T-helper 1 cell treated with Interleukin-12 subunit alpha and Interleukin-12 subunit beta and Interleukin-4 antibody, amounts not matched to agents 30 μg/mL and 1 μg/mL, for 36 hours (primary cell): ENCODE measurements around the gene F8A2.
"Not testable (repeated sequence)": the region's sequence is repeated elsewhere in the genome, so short reads cannot be mapped to it uniquely, and the experiment has no call there.

Experiments
- H3K27ac Mint-ChIP-seq: one replicate; pipeline ENCODE4 v1.8.0; 2021; ENCODE audit warnings: mild to moderate bottlenecking, mixed read lengths
- H3K27me3 Mint-ChIP-seq: one replicate; pipeline ENCODE4 v1.8.0; 2021; ENCODE audit warnings: low read depth, mixed read lengths
- H3K36me3 Mint-ChIP-seq: one replicate; pipeline ENCODE4 v1.8.0; 2021; ENCODE audit warnings: low read depth, mixed read lengths
- H3K4me1 Mint-ChIP-seq: one replicate; pipeline ENCODE4 v1.8.0; 2021; ENCODE audit warnings: low read depth, mixed read lengths
- H3K4me3 Mint-ChIP-seq: one replicate; pipeline ENCODE4 v1.8.0; 2021; ENCODE audit warnings: mild to moderate bottlenecking, moderate library complexity, mixed read lengths
- H3K9me3 Mint-ChIP-seq: one replicate; pipeline ENCODE4 v1.8.0; 2021; ENCODE audit warnings: mixed read lengths

The F8A2 gene

DNA sequence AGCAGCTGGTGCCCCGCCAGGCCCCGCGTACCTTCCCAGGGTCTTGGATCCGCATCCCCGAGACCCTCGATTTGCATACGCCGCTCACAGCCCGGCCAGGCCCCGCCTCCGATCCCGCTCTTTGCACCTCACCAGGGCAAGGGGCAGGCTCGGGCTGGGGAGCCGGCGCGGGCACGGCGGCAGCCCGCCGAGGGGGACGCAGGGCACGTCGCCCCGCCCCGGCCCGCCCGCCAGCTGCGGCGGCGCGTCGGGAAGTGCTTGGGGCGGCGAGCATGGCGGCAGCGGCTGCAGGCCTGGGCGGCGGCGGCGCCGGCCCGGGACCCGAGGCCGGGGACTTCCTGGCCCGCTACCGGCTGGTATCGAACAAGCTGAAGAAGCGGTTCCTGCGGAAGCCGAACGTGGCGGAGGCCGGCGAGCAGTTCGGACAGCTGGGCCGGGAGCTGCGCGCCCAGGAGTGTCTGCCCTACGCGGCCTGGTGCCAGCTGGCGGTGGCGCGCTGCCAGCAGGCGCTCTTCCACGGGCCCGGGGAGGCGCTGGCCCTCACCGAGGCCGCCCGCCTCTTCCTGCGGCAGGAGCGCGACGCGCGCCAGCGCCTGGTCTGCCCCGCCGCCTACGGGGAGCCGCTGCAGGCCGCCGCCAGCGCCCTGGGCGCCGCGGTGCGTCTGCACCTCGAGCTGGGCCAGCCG lies at the start of gene F8A2:
Gene F8A2 (plus strand): TSS at position 253 of the 686 bp plus-strand sequence. CDS start 20 bp downstream, at position 273.
- H3K4me1 Mint-ChIP-seq, H3K27ac Mint-ChIP-seq, H3K4me3 Mint-ChIP-seq, H3K9me3 Mint-ChIP-seq, H3K27me3 Mint-ChIP-seq, H3K36me3 Mint-ChIP-seq: not testable (repeated sequence)

DNA sequence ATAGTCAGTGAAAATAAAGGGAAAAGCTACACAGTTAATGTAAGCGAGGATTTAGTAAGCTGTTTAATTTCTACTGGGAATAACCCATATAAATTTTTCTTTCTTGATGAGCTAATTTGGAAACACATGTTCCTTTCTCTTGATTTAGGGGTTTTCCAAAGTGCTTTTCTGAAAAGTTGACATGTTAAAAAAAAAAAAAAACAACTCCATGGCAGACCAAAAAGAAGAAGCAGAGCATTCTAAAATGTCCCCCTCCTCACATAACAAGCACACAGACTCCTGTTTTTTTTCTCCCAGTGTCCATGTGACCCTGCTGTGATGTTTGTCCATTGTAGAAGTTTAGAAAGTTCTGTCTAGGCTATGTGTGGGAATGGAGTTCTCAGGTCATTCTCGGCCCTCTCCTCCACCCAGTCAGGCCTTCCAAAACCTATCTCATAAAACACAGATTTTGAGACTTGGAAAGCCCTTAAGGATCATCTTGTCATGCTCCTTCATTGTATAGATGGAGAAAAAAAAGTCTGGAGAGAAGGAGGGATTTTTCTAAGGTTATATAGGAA lies 48.3 kb upstream of the F8A2 start:
- H3K4me3 Mint-ChIP-seq = no peak overlapping the region
- no peaks in the 10 kb centered on the region for H3K36me3 Mint-ChIP-seq
- peaks cover 3% of the 10 kb centered on the region for H3K4me1 Mint-ChIP-seq
- no peaks in the 10 kb centered on the region for H3K27me3 Mint-ChIP-seq
- no peak overlapping the region for H3K27ac Mint-ChIP-seq
- H3K9me3 Mint-ChIP-seq = no peaks in the 10 kb centered on the region

DNA sequence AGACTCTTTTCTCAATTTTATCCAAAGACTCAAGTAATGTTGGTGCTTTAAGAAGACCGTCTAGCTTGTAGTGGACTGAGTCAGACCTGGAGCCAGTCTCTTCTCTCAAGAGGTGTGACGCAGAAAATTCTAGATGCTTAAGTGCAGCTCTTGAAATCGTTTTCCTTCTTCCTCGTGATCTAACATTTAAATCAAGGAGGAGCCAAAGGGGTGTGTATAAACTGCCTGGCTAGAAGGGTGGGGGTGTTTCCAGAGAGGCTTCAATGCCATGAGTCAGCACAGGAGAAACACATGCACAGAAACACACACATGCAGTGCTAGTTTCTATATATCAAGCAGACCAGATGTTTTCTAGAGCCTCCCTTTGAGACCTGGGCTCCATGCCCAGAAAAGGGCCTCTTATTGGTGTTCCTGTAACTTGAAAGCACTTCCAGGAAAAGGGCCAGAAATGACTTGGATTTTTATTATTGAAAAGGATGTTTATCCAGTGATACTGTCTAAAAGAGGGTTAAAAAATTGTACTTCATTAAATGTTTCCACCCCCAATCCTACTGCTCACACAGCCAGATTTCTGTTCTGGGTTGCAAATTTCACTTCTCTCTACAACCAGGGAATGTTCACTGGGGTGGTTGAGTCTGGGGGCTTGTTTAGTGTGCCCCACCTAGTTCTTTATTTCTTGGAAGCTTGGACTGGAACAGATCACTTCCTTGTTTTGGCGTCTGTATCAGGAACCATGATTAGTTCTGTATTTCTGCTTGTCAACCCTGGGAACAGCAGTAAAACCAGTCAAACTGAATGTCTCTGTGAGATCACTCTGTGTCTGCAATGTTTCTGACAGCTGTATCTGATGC lies 47.2 kb upstream of the F8A2 start, which contains the start of gene CLIC2:
Gene CLIC2 (minus strand): TSS at position 129 of the 851 bp plus-strand sequence. CDS start 187 bp downstream, outside the sequence.
- no peaks in the 10 kb centered on the region for H3K27me3 Mint-ChIP-seq
- no peak within 1 kb of the TSS for H3K27ac Mint-ChIP-seq
- no peaks in the 10 kb centered on the region for H3K9me3 Mint-ChIP-seq
- no peaks in the 10 kb centered on the region for H3K36me3 Mint-ChIP-seq
- H3K4me3 Mint-ChIP-seq = peak within 1 kb of the TSS; percentile 14
- H3K4me1 Mint-ChIP-seq = peaks cover 3% of the 10 kb centered on the region

GRCh38 chrX:155335337-155335712 lies 46.6 kb upstream of the F8A2 start:
- not testable (repeated sequence) for H3K9me3 Mint-ChIP-seq, H3K36me3 Mint-ChIP-seq, H3K4me1 Mint-ChIP-seq, H3K27me3 Mint-ChIP-seq, H3K4me3 Mint-ChIP-seq, H3K27ac Mint-ChIP-seq

DNA sequence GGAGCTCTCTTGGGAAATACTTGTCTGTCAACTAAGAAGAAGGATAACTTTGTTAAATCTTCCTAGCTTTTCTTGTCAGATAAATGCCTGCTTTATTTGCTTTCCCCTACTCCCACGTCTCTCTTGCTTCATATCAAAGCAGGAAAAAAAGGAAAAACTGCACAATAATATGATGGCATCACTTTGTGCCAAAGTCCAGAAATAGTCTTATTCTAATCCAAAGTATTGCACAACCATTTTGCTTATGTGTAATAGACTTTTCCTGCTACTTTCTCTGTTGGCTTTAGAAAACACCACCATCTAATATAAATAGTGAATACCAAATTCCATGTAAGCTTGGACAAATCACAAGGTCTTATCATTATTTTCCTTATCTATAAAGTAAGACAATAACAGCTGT lies 36.2 kb upstream of the F8A2 start:
- not testable (repeated sequence) for H3K4me3 Mint-ChIP-seq, H3K4me1 Mint-ChIP-seq, H3K36me3 Mint-ChIP-seq, H3K9me3 Mint-ChIP-seq, H3K27me3 Mint-ChIP-seq, H3K27ac Mint-ChIP-seq

GRCh38 chrX:155349448-155349847 lies 32.4 kb upstream of the F8A2 start:
- not testable (repeated sequence) for H3K9me3 Mint-ChIP-seq, H3K36me3 Mint-ChIP-seq, H3K4me1 Mint-ChIP-seq, H3K27me3 Mint-ChIP-seq, H3K4me3 Mint-ChIP-seq, H3K27ac Mint-ChIP-seq

DNA sequence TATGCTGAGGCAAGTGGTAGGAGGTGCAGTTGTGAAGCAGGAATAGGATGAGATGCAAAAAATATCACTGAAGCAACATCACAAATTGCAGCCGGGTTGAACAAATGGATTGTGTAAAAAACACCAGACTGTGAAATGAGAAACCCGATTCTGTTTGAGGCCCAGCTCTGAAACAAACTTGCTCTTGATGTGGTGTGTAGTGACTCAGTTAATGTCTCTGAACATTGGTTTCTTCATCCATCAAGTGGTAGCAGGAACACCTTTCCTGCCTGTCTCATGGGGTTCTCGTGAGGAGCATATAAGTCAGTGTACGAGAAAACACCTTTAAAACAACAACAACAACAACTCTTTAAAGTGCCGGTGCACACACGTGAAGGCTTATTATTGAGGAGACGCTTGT lies 18.2 kb upstream of the F8A2 start:
- H3K9me3 Mint-ChIP-seq = not testable (repeated sequence)

DNA sequence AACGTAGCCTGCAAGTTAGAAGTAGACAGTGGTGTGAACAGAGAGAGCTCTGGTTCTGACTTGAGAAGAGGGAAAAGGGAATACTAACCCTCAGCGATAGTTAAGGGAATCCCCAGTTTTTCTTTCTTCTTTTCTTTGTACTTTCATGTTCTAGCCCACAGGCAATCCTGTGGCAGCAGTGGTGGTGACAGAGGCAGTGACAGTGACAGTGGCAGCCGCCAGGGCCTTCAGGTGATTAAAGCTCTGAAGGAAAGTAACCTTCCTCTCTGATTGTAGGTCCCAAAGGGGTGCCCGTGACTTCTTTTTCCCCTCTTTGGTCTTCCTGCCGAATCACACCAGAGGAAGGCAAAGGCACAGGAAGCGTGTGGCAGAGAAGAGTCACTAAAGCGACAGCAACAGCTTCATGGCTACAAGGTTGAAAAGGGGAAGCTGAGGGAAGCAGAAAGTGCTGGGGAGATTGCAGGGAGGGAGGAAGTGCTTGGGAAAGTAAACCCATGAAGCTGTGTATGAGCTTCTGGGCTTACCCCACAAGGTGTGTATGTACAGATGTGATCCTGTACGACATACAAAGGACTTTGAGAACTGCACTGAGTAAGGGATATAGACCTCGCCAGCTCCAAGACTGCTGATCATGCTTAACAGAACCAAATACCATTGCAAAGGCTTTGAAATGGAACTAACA lies 8.0 kb upstream of the F8A2 start:
- not testable (repeated sequence) for H3K4me1 Mint-ChIP-seq, H3K27me3 Mint-ChIP-seq, H3K36me3 Mint-ChIP-seq, H3K27ac Mint-ChIP-seq, H3K9me3 Mint-ChIP-seq, H3K4me3 Mint-ChIP-seq

More for the DNA sequence above, 18.2 kb upstream of the F8A2 start:
- not testable (repeated sequence) for H3K36me3 Mint-ChIP-seq, H3K27me3 Mint-ChIP-seq, H3K4me3 Mint-ChIP-seq, H3K27ac Mint-ChIP-seq, H3K4me1 Mint-ChIP-seq

DNA sequence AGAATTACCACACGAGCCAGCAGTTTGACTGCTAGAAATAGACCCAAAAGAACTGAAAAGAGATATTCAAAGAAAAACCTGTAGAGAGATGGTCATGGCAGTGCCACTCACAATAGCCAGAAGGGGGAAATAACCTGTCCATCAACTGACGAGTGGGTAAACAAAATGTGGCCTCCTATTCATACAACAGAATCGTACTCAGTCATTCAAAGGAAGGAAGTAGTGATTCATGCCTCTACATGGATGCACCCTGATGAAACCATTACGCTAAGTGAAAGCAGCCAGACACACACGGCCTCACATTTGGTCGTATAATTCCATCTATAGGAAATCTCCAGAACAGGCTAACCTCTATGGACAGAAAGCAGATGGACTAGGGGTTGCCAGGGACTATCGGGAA lies 2.1 kb upstream of the F8A2 start:
- not testable (repeated sequence) for H3K9me3 Mint-ChIP-seq, H3K4me1 Mint-ChIP-seq, H3K4me3 Mint-ChIP-seq, H3K36me3 Mint-ChIP-seq, H3K27ac Mint-ChIP-seq, H3K27me3 Mint-ChIP-seq

GRCh38 chrX:155382529-155382967 lies 653 bp downstream of the F8A2 start:
- not testable (repeated sequence) for H3K36me3 Mint-ChIP-seq, H3K9me3 Mint-ChIP-seq, H3K27ac Mint-ChIP-seq, H3K4me3 Mint-ChIP-seq, H3K27me3 Mint-ChIP-seq, H3K4me1 Mint-ChIP-seq

DNA sequence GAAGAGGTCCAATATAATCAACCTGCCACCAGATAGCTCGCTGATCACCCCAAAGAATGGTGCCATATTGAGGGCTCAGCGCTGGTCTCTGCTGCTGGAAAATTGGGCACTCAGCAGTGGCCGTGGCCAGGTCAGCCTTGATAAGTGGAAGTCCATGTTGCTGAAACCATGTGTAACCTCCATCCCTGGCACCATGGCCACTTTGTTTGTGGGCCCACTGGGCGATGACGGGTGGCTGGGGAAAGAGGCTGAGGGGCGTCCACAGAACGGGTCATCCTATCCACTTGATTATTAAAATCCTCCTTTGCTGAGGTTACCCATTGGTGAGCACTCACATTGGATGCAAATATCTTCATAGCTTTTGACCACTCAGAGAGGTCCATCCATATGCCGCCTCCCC lies 7.7 kb downstream of the F8A2 start:
- Mint-ChIP-seq H3K27me3 (no peaks in the 10 kb centered on the region), H3K4me3 (no peak overlapping the region), H3K4me1 (peaks cover 13% of the 10 kb centered on the region), H3K27ac (no peak overlapping the region), H3K36me3 (peaks cover 10% of the 10 kb centered on the region), H3K9me3 (peaks cover 12% of the 10 kb centered on the region)

DNA sequence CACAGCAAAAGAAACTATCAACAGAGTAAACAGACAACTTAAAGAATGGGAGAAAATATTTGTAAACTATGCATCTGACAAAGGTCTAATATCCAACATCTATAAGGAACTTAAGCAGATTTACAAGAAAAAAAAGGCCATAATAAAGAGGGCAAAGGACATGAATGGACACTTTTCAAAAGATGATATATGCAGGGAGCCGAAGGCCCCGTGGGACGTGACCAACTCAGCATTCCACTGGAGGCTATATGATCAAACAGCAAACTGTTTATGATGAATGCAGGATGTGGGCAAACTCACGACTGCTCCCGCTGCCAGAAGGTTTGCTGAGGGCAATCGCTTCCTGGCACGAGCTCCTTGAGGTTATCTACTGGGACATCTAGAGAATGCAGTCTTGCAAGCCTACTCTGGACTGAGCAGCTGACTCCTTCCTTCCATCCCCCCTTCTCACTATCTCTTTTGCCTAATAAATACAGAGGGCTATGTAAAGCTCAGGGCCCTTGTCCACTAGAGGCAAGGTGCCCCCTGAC lies 12.9 kb downstream of the F8A2 start:
- H3K4me3 Mint-ChIP-seq, H3K36me3 Mint-ChIP-seq, H3K27me3 Mint-ChIP-seq, H3K4me1 Mint-ChIP-seq, H3K27ac Mint-ChIP-seq: not testable (repeated sequence)
- H3K9me3 Mint-ChIP-seq = peaks cover 12% of the 10 kb centered on the region

GRCh38 chrX:155406429-155406828 lies 24.5 kb downstream of the F8A2 start:
- Mint-ChIP-seq H3K27ac (no peak overlapping the region), H3K9me3 (peaks cover 18% of the 10 kb centered on the region), H3K36me3 (no peaks in the 10 kb centered on the region), H3K27me3 (no peaks in the 10 kb centered on the region), H3K4me1 (no peaks in the 10 kb centered on the region), H3K4me3 (no peak overlapping the region)

- Mint-ChIP-seq H3K9me3 (no peaks in the 10 kb centered on the region), H3K4me3 (no peak overlapping the region), H3K27ac (no peak overlapping the region), H3K36me3 (no peaks in the 10 kb centered on the region), H3K4me1 (no peaks in the 10 kb centered on the region), H3K27me3 (no peaks in the 10 kb centered on the region)
Measured at GRCh38 chrX:155417769-155418168, 35.9 kb downstream of the F8A2 start.
